ENCODE results near the gene NPRL2. TPM values are rescaled to one million over a fixed set of nuclear protein-coding genes. Genes with fewer than 3 reads are reported as not detected.

The NPRL2 gene
- total and polyA plus RNA-seq, 7 donors, result 16.8 to 28.5 (median 19.1) TPM

GRCh38 chr3:50319894-50320625 lies 30.5 kb downstream of the NPRL2 start:
- intact Hi-C loops (cut with DNase I), result loop anchor here (2.0 to 10.0 kb wide), 3 partner anchors 21 to 1065 kb away; partner anchors contain the start of genes GNAT1, HYAL3, MANF and NAA80
- no peak for DNase-seq
- Histone ChIP-seq H3K27me3 (no peaks in the 10 kb centered on the region), H3K4me3 (peak overlapping the region; percentile 58 to 84 (median 75)), H3K27ac (peak overlapping the region; percentile 88 to 92 (median 92)), H3K4me1 (peaks cover 0 to 66% (median 59%) of the 10 kb centered on the region in 4 donors), H3K36me3 (peaks cover 0 to 48% (median 6%) of the 10 kb centered on the region in 4 donors), H3K9me3 (no peaks in the 10 kb centered on the region)
- WGBS, 2 donors, result 84 to 87% methylated on average over 29 of the region's 29 CpGs
- TF ChIP-seq EP300 (IDR thresholded peaks at IDR 0.05) (no peak), CTCF (IDR thresholded peaks at IDR 0.05) (no peak), POLR2AphosphoS5 (IDR thresholded peaks at IDR 0.05) (no peak), POLR2A (IDR thresholded peaks at IDR 0.05) (no peak)

- H3K27ac ChIP-seq, result peak overlapping the region in 3 of 4 donors; percentile 13 to 92 (median 30)
Observed at GRCh38 chr3:50319181-50319893, 31.2 kb downstream of the NPRL2 start.

GRCh38 chr3:50318615-50319014 lies 32.0 kb downstream of the NPRL2 start:
- Histone ChIP-seq H3K27ac (peak overlapping the region in 2 of 4 donors; percentile 13 to 30), H3K9me3 (no peaks in the 10 kb centered on the region), H3K4me3 (no peak overlapping the region), H3K27me3 (no peaks in the 10 kb centered on the region), H3K36me3 (peaks cover 0 to 45% (median 6%) of the 10 kb centered on the region in 4 donors), H3K4me1 (peaks cover 0 to 56% (median 52%) of the 10 kb centered on the region in 4 donors)
- WGBS, 2 donors, result 73 to 75% methylated on average over 10 of the region's 10 CpGs
- intact Hi-C loops (cut with DNase I), result no loop called here
- TF ChIP-seq EP300 (IDR thresholded peaks at IDR 0.05) (no peak), POLR2A (IDR thresholded peaks at IDR 0.05) (no peak), CTCF (IDR thresholded peaks at IDR 0.05) (no peak), POLR2AphosphoS5 (IDR thresholded peaks at IDR 0.05) (no peak)
- no peak for DNase-seq

More at GRCh38 chr3:50319181-50319893, 31.2 kb downstream of the NPRL2 start:
- H3K4me3 ChIP-seq, result peak overlapping the region in 2 of 4 donors; percentile 72 to 84
- WGBS, 2 donors, result 90 to 91% methylated on average over 16 of the region's 16 CpGs
- H3K9me3 ChIP-seq, result no peaks in the 10 kb centered on the region
- H3K36me3 ChIP-seq, result peaks cover 0 to 45% (median 6%) of the 10 kb centered on the region in 4 donors
- H3K4me1 ChIP-seq, result peaks cover 0 to 61% (median 55%) of the 10 kb centered on the region in 4 donors
- intact Hi-C loops (cut with DNase I), result no loop called here
- no peak for DNase-seq
- no peak for TF ChIP-seq EP300 (IDR thresholded peaks at IDR 0.05)
- no peak for TF ChIP-seq CTCF (IDR thresholded peaks at IDR 0.05)
- TF ChIP-seq POLR2A (IDR thresholded peaks at IDR 0.05), result no peak
- TF ChIP-seq POLR2AphosphoS5 (IDR thresholded peaks at IDR 0.05), result no peak
- no peaks in the 10 kb centered on the region for H3K27me3 ChIP-seq

- TF ChIP-seq POLR2A (IDR thresholded peaks at IDR 0.05) (no peak), POLR2AphosphoS5 (IDR thresholded peaks at IDR 0.05) (no peak), CTCF (IDR thresholded peaks at IDR 0.05) (no peak), EP300 (IDR thresholded peaks at IDR 0.05) (no peak)
- intact Hi-C loops (cut with DNase I), result no loop called here
- H3K27me3 ChIP-seq, result no peaks in the 10 kb centered on the region
- DNase-seq, result no peak
- H3K9me3 ChIP-seq, result no peaks in the 10 kb centered on the region
- WGBS, 2 donors, result 82 to 85% methylated on average over 11 of the region's 11 CpGs
- H3K4me1 ChIP-seq, result peaks cover 0 to 56% (median 52%) of the 10 kb centered on the region in 4 donors
- H3K36me3 ChIP-seq, result peaks cover 0 to 45% (median 6%) of the 10 kb centered on the region in 4 donors
- peak overlapping the region in 2 of 4 donors; percentile 31 to 45 for H3K27ac ChIP-seq
- H3K4me3 ChIP-seq, result no peak overlapping the region
Observed at GRCh38 chr3:50318163-50318562, 32.4 kb downstream of the NPRL2 start.
